A549 (cell line): ENCODE results near the gene SLC46A1.

ENCODE experiments used
- CBX8 ChIP-seq: fragments of 200-600 bp; sonication (generic); IDR thresholded peaks from 2 replicates; pipeline ENCODE4 v1.6.1; 2016
- EP300 ChIP-seq, 2 experiments: fragments of >200 bp; sonication (Bioruptor Twin); formaldehyde crosslinking; IDR thresholded peaks; 2 replicates in 1 of 2; 3 replicates in 1 of 2; pipeline ENCODE4 v1.6.1; 2016 to 2017
- ESRRA ChIP-seq: fragments of 150-350 bp; IDR thresholded peaks from 2 replicates; pipeline ENCODE4 v1.6.1; 2014; ENCODE audit warnings: mild to moderate bottlenecking, low read length, borderline replicate concordance
- MAX ChIP-seq: IDR thresholded peaks from 2 replicates; pipeline ENCODE4 v1.6.1; 2012
- MAZ ChIP-seq: fragments of 150-350 bp; IDR thresholded peaks from 2 replicates; pipeline ENCODE4 v1.6.1; 2014; ENCODE audit warnings: antibody characterized with exemption, low read depth, low read length, borderline replicate concordance
- NPAS2 ChIP-seq: fragments of 250-450 bp; sonication (Bioruptor Pico); IDR thresholded peaks from 2 replicates; pipeline ENCODE4 v1.8.0; 2022; ENCODE audit warnings: mild to moderate bottlenecking, moderate library complexity, borderline replicate concordance
- POLR2A ChIP-seq: IDR thresholded peaks from 2 replicates; pipeline ENCODE4 v1.6.1; 2012; ENCODE audit warnings: mild to moderate bottlenecking, low read length
- POLR2AphosphoS2 ChIP-seq: conservative IDR thresholded peaks from 2 replicates; pipeline ENCODE4 v1.6.1; 2012; ENCODE audit warnings: low read length, improper control_type of control experiment, inconsistent platforms
- RARB ChIP-seq: fragments of 250-450 bp; sonication (Bioruptor Pico); IDR thresholded peaks from 2 replicates; pipeline ENCODE4 v1.8.0; 2021; ENCODE audit warnings: mild to moderate bottlenecking, moderate library complexity
- RCOR1 ChIP-seq: fragments of 150-350 bp; IDR thresholded peaks from 2 replicates; pipeline ENCODE4 v1.6.1; 2014; ENCODE audit warnings: antibody characterized with exemption, low read length, low read depth
- ZSCAN20 ChIP-seq: fragments of 250-450 bp; sonication (Bioruptor Pico); IDR thresholded peaks from 2 replicates; pipeline ENCODE4 v1.8.0; 2022; ENCODE audit warnings: mild to moderate bottlenecking, moderate library complexity
- TF ChIP-seq, protein P1 (sequence below): fragments of >200 bp; sonication (Bioruptor Twin); formaldehyde crosslinking; IDR thresholded peaks from 3 replicates; pipeline ENCODE4 v1.5.1; 2016
- TF ChIP-seq, protein P2 (sequence below): fragments of 200-600 bp; sonication (generic); IDR thresholded peaks from 2 replicates; pipeline ENCODE4 v1.6.1; 2016; ENCODE audit warnings: antibody characterized with exemption, mild to moderate bottlenecking, moderate library complexity
- TF ChIP-seq, protein P3 (sequence below): fragments of 150-350 bp; IDR thresholded peaks from 2 replicates; pipeline ENCODE4 v1.6.1; 2014; ENCODE audit warnings: low read depth, mild to moderate bottlenecking, low read length

- TF ChIP-seq RCOR1 (no peak), ZSCAN20 (CRISPR knock-in tag) (no peak), POLR2AphosphoS2 (no peak), EP300 (IDR thresholded peaks at IDR 0.05) (no peak), MAX (no peak), MAZ (no peak), RARB (CRISPR knock-in tag) (no peak), POLR2A (no peak), CBX8 (no peak), ESRRA (no peak), NPAS2 (CRISPR knock-in tag) (no peak)
- TF ChIP-seq, protein P1, sequence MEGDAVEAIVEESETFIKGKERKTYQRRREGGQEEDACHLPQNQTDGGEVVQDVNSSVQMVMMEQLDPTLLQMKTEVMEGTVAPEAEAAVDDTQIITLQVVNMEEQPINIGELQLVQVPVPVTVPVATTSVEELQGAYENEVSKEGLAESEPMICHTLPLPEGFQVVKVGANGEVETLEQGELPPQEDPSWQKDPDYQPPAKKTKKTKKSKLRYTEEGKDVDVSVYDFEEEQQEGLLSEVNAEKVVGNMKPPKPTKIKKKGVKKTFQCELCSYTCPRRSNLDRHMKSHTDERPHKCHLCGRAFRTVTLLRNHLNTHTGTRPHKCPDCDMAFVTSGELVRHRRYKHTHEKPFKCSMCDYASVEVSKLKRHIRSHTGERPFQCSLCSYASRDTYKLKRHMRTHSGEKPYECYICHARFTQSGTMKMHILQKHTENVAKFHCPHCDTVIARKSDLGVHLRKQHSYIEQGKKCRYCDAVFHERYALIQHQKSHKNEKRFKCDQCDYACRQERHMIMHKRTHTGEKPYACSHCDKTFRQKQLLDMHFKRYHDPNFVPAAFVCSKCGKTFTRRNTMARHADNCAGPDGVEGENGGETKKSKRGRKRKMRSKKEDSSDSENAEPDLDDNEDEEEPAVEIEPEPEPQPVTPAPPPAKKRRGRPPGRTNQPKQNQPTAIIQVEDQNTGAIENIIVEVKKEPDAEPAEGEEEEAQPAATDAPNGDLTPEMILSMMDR = no peak
- TF ChIP-seq, protein P2, sequence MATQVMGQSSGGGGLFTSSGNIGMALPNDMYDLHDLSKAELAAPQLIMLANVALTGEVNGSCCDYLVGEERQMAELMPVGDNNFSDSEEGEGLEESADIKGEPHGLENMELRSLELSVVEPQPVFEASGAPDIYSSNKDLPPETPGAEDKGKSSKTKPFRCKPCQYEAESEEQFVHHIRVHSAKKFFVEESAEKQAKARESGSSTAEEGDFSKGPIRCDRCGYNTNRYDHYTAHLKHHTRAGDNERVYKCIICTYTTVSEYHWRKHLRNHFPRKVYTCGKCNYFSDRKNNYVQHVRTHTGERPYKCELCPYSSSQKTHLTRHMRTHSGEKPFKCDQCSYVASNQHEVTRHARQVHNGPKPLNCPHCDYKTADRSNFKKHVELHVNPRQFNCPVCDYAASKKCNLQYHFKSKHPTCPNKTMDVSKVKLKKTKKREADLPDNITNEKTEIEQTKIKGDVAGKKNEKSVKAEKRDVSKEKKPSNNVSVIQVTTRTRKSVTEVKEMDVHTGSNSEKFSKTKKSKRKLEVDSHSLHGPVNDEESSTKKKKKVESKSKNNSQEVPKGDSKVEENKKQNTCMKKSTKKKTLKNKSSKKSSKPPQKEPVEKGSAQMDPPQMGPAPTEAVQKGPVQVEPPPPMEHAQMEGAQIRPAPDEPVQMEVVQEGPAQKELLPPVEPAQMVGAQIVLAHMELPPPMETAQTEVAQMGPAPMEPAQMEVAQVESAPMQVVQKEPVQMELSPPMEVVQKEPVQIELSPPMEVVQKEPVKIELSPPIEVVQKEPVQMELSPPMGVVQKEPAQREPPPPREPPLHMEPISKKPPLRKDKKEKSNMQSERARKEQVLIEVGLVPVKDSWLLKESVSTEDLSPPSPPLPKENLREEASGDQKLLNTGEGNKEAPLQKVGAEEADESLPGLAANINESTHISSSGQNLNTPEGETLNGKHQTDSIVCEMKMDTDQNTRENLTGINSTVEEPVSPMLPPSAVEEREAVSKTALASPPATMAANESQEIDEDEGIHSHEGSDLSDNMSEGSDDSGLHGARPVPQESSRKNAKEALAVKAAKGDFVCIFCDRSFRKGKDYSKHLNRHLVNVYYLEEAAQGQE = no peak
- TF ChIP-seq, protein P3, sequence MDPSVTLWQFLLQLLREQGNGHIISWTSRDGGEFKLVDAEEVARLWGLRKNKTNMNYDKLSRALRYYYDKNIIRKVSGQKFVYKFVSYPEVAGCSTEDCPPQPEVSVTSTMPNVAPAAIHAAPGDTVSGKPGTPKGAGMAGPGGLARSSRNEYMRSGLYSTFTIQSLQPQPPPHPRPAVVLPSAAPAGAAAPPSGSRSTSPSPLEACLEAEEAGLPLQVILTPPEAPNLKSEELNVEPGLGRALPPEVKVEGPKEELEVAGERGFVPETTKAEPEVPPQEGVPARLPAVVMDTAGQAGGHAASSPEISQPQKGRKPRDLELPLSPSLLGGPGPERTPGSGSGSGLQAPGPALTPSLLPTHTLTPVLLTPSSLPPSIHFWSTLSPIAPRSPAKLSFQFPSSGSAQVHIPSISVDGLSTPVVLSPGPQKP = no peak
These were observed 36.4 kb downstream of the SLC46A1 start for GRCh38 chr17:28369684-28370034.
